HEK293T (cell line): ENCODE data around the gene EDN2.

Source experiments
- CTCF ChIA-PET: fragments of 350-600 bp; formaldehyde crosslinking; extraction: SDS; loops from one replicate; lab custom pipeline; 2021; ENCODE audit warnings: antibody characterized with exemption, inconsistent platforms; lab: Yijun Ruan, JAX
- POLR2A ChIA-PET: fragments of 350-600 bp; formaldehyde crosslinking; extraction: SDS; loops from one replicate; lab custom pipeline; 2020; ENCODE audit warnings: antibody characterized with exemption, inconsistent platforms; lab: Yijun Ruan, JAX
- DNase-seq: peaks from one replicate; pipeline ENCODE4 v3.0.0; 2012; ENCODE audit warnings: mixed read lengths; ENCODE audit errors: extremely low spot score
- ARNT ChIP-seq: fragments of 450-650 bp; IDR thresholded peaks from 2 replicates; pipeline ENCODE4 v1.6.1; 2017; ENCODE audit warnings: mild to moderate bottlenecking
- BHLHE40 ChIP-seq: fragments of 450-650 bp; IDR thresholded peaks from 2 replicates; pipeline ENCODE4 v1.6.1; 2016; ENCODE audit warnings: mild to moderate bottlenecking, moderate library complexity, borderline replicate concordance
- CTBP1 ChIP-seq: fragments of 450-650 bp; IDR thresholded peaks from 2 replicates; pipeline ENCODE4 v1.6.1; 2016; ENCODE audit warnings: borderline replicate concordance
- ELF4 ChIP-seq: fragments of 450-650 bp; IDR thresholded peaks from 2 replicates; pipeline ENCODE4 v1.6.1; 2017; ENCODE audit warnings: antibody characterized with exemption
- FOXA1 ChIP-seq: fragments of 450-650 bp; IDR thresholded peaks from 2 replicates; pipeline ENCODE4 v1.6.1; 2016; ENCODE audit warnings: mild to moderate bottlenecking
- FOXK2 ChIP-seq: fragments of 450-650 bp; IDR thresholded peaks from 2 replicates; pipeline ENCODE4 v1.6.1; 2016; ENCODE audit warnings: mild to moderate bottlenecking
- FOXM1 ChIP-seq: fragments of 450-650 bp; IDR thresholded peaks from 2 replicates; pipeline ENCODE4 v1.6.1; 2017; ENCODE audit warnings: mild to moderate bottlenecking, borderline replicate concordance
- HDGF ChIP-seq: fragments of 450-650 bp; IDR thresholded peaks from 2 replicates; pipeline ENCODE4 v1.6.1; 2017; ENCODE audit warnings: antibody characterized with exemption, borderline replicate concordance
- L3MBTL2 ChIP-seq: fragments of 450-650 bp; conservative IDR thresholded peaks from 2 replicates; pipeline ENCODE4 v1.6.1; 2016; ENCODE audit warnings: mild to moderate bottlenecking
- LEF1 ChIP-seq: fragments of 450-650 bp; IDR thresholded peaks from 2 replicates; pipeline ENCODE4 v1.6.1; 2017; ENCODE audit warnings: mild to moderate bottlenecking, borderline replicate concordance
- NFRKB ChIP-seq: fragments of 450-650 bp; IDR thresholded peaks from 2 replicates; pipeline ENCODE4 v1.6.1; 2016; ENCODE audit warnings: mild to moderate bottlenecking, moderate library complexity
- SP1 ChIP-seq: fragments of 450-650 bp; IDR thresholded peaks from 2 replicates; pipeline ENCODE4 v1.6.1; 2017
- SUZ12 ChIP-seq: fragments of 450-650 bp; IDR thresholded peaks from 2 replicates; pipeline ENCODE4 v1.6.1; 2016; ENCODE audit warnings: mild to moderate bottlenecking
- TARDBP ChIP-seq: fragments of 450-650 bp; IDR thresholded peaks from 2 replicates; pipeline ENCODE4 v1.6.1; 2016
- ZNF384 ChIP-seq: fragments of 450-650 bp; IDR thresholded peaks from 2 replicates; pipeline ENCODE4 v1.6.1; 2016
- TF ChIP-seq, protein P1 (sequence below): fragments of 450-650 bp; IDR thresholded peaks from 2 replicates; pipeline ENCODE4 v1.6.1; 2016

Gene EDN2

DNA sequence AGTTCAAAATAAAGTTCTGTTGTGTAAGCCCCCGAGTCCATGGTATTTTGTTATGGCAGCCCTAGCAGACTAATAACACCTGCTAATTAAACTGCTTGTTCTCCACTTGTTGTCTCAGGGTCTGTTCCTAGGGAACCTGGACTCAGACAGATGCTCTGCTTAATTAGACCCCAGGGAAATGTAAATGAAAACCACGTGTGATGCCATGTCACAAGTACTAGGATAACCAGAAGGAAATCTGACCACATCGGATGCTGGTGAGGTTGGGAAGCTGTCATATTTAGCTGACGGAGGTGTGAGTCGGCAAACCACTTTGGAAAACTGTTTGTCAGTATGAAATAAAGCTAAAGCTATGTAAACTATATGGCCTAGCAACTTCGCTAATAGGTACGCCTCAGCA, 19.6 kb downstream of the EDN2 start:
- TF ChIP-seq FOXM1, result no peak
- no peak for TF ChIP-seq FOXK2
- no peak for TF ChIP-seq HDGF
- no peak for TF ChIP-seq ARNT
- TF ChIP-seq SP1, result no peak
- TF ChIP-seq TARDBP, result no peak
- no peak for TF ChIP-seq NFRKB
- no peak for DNase-seq
- POLR2A ChIA-PET, result no interaction called here
- CTCF ChIA-PET, result interaction anchor here (1.1 to 1.6 kb wide), 3 partner anchors 11 to 29 kb away, joined by 3 to 5 read pairs (median 5); no protein-coding TSS in a partner anchor

DNA sequence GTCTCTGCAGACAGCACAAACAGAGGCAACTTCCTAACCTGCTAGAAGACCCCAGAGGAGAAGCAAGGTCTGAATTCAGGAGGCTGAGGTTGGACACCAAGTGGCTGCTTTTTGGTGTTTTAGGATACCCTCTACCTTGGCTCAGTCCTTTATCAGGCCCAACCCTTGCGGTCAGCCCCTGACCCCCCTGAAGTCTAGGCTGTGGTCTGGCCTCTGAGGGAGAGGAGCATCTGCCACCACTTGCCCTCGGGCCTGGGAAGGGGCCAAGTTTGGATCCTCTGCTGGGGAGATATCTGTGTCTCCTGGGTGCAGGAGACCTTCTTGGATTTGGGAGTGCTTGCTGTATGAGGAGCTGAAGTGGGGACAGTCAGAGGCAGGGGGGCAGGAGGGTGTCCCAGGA, 21.0 kb downstream of the EDN2 start:
- POLR2A ChIA-PET, result no interaction called here
- CTCF ChIA-PET, result interaction anchor here (1.1 to 1.6 kb wide), 2 partner anchors 13 to 28 kb away, joined by 3 to 5 read pairs; no protein-coding TSS in a partner anchor
- TF ChIP-seq, protein P1, sequence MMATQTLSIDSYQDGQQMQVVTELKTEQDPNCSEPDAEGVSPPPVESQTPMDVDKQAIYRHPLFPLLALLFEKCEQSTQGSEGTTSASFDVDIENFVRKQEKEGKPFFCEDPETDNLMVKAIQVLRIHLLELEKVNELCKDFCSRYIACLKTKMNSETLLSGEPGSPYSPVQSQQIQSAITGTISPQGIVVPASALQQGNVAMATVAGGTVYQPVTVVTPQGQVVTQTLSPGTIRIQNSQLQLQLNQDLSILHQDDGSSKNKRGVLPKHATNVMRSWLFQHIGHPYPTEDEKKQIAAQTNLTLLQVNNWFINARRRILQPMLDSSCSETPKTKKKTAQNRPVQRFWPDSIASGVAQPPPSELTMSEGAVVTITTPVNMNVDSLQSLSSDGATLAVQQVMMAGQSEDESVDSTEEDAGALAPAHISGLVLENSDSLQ, result no peak
- TF ChIP-seq ARNT (no peak), CTBP1 (no peak), SUZ12 (no peak), ELF4 (no peak), SP1 (no peak), LEF1 (no peak), NFRKB (no peak), BHLHE40 (no peak)
- no peak for DNase-seq

DNA sequence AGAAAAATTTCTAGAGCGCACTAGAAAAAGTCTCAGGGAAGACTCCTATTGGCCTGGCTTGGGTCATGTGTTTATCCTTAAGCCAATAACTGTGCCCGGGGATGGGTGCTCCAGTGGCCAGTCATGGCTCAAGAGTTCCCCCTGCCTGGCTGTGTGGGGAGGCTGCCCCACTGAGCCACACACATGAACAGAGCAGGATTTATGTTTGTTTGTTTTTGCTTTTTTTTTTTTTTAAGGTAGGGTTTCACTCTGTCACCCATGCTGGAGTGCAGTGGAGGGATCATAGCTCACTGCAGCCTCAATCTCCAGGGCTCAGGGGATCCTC, 21.8 kb downstream of the EDN2 start:
- POLR2A ChIA-PET, result no interaction called here
- TF ChIP-seq HDGF, result no peak
- no peak for TF ChIP-seq SUZ12
- TF ChIP-seq SP1, result no peak
- no peak for TF ChIP-seq BHLHE40
- no peak for TF ChIP-seq NFRKB
- TF ChIP-seq, protein P1, result no peak
- TF ChIP-seq ARNT, result no peak
- TF ChIP-seq FOXK2, result no peak
- no peak for DNase-seq
- CTCF ChIA-PET, result interaction anchor here (1.1 kb wide), 1 partner anchor 30 kb away, joined by 3 read pairs; no protein-coding TSS in a partner anchor

DNA sequence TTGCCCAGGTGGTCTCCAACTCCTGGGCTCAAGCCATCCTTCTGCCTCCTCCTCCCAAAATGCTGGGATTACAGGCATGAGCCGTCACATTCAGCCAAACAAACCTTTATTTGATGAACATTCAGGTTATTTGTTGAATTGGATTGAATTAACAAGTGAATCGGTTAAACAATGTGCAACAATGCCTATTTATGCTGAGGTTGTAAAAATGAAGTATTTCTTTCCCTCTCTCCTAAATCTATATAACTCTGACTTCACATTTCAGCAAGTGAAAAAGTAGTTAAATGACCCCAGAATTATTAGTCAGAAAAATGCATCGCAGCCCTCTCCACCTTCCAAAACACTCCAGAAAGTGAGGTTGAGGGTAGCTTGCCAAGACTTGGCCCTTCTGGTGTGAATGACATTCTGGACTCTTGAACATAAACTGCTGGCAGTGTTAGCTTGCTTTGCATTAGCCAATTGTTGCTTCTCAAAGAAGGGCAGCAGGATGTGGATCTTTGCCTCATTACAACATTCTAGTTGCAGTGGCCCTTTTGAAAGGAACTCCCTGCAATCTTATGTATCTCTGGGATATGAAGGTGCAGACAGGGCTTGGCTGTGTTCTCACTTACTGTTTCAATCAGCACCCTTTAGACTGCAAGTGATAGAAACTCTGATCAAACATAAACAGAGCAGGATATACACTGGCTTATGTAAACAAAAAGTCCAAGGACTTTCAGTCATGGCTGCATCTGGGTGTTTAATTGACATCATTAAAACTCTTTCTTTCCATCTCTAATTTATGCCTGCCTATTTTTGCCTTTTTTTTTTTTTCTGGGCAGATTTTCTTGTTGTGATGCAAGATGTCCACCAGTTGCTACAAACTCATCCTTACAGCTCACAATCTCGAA, 22.4 kb downstream of the EDN2 start:
- no peak for DNase-seq
- TF ChIP-seq FOXA1 (no peak), L3MBTL2 (no peak), CTBP1 (no peak), ELF4 (no peak), LEF1 (no peak), ZNF384 (no peak), HDGF (no peak), FOXK2 (no peak), FOXM1 (no peak), SP1 (no peak), TARDBP (no peak), SUZ12 (no peak), NFRKB (no peak), ARNT (no peak), BHLHE40 (no peak)
- TF ChIP-seq, protein P1, result no peak
- ChIA-PET CTCF (interaction anchor here (1.1 kb wide), 1 partner anchor 29 kb away, joined by 3 read pairs; no protein-coding TSS in a partner anchor), POLR2A (no interaction called here)

DNA sequence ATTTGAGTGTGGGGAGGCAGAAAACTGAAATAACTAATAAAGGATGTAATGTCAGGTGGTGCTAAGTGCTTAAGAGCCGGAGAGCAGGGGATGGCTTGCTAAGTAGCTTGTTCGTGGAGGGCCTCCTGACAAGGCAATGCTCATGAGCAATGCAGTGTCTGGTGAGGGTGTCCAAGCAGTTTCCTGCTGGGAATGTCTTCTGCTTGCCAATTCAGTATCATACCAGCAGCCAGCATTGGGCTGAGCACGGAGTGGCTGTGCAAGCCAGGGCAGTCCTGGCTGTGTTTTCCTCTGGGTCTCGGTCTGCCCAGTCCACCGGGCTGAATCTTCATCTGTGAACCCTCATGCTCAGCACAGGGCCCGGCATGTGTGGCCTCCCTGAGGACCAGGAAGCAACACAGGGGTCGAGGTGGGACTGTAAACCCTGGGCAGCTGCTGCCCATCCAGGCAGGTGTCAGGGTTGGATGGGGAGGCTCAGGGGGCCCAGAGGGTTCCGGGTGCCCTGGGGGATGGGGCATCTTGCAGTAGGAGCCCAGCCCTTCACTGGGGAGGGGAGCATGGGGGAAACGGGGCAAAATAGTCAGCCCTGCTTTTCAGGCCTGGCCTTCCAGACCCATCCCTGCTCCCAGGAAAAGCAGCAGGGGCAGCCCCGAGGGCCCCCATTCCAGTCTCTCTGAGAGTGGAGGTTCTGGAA, 27.5 kb downstream of the EDN2 start:
- DNase-seq, result no peak
- ChIA-PET CTCF (no interaction called here), POLR2A (interaction anchor here (1.0 kb wide), 1 partner anchor 38 kb away, joined by 3 read pairs; no protein-coding TSS in a partner anchor)
- TF ChIP-seq FOXM1, result no peak
- TF ChIP-seq ELF4, result no peak
- no peak for TF ChIP-seq SP1
- no peak for TF ChIP-seq FOXK2
- TF ChIP-seq CTBP1, result no peak
- TF ChIP-seq BHLHE40, result no peak
- TF ChIP-seq, protein P1, result no peak
- TF ChIP-seq ARNT, result no peak
